SH-SY5Y (cell line): ENCODE measurements around the gene EHMT1.
"Not testable (repeated sequence)": the region's sequence is repeated elsewhere in the genome, so short reads cannot be mapped to it uniquely, and the experiment has no call there.

Source experiments
- GATA2 ChIP-seq: IDR thresholded peaks from 2 replicates; pipeline ENCODE4 v1.6.1; 2011; ENCODE audit warnings: mild to moderate bottlenecking, low read depth, low read length
- GATA3 ChIP-seq: IDR thresholded peaks from 2 replicates; pipeline ENCODE4 v1.6.1; 2011; ENCODE audit warnings: low read depth, mild to moderate bottlenecking, low read length, moderate library complexity

Gene EHMT1

DNA sequence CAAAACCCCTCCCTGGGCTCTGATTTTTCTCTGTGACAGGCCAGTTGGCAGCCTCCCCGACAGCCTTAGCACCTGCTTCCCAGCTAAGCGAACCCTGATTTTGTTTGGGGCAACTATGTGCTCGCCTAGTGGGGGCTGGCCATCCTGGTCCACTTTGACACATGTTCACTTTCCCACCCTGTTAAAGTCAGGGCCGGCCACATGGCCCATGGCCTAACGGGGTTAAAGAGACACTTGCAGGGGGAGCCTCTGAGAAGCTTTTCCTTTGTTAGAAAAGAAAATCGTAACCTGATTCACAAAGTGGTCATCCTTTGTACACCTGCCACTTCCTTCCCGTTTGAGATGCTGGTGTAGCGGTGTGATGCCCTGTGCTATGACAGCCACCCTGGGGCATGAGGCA lies 257.5 kb downstream of the EHMT1 start:
- TF ChIP-seq GATA2 (no peak), GATA3 (no peak)

DNA sequence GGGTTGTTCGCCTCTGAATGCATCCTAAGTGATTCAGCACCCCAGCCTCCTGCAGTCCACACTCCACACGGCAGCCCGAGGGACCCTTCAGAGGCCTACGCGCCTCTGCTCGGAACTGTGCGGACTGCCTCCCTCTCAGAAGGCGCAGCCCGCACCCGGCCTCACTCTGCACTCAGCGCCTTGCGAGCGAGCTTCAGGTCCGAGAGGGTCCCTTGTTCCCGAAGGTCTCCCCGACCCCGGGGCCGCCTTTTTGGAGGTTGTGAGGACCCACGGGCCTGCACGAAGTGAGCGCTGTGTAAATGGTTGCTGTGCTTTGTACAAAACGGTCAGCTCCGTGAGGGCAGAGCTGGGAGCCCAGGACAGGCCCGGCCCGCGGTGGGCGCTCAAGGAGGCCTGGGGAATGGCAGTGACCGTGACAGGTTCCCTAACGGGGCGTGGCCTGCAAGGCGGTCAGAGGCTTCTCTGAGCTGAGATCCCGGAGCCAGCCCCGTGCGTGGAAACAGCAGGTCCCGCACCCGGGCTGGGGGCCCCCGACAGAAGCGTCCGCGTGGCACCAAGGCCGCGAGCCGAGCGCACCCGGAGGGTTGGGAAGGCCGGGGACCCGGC lies 258.1 kb downstream of the EHMT1 start:
- TF ChIP-seq GATA3 (no peak), GATA2 (no peak)

DNA sequence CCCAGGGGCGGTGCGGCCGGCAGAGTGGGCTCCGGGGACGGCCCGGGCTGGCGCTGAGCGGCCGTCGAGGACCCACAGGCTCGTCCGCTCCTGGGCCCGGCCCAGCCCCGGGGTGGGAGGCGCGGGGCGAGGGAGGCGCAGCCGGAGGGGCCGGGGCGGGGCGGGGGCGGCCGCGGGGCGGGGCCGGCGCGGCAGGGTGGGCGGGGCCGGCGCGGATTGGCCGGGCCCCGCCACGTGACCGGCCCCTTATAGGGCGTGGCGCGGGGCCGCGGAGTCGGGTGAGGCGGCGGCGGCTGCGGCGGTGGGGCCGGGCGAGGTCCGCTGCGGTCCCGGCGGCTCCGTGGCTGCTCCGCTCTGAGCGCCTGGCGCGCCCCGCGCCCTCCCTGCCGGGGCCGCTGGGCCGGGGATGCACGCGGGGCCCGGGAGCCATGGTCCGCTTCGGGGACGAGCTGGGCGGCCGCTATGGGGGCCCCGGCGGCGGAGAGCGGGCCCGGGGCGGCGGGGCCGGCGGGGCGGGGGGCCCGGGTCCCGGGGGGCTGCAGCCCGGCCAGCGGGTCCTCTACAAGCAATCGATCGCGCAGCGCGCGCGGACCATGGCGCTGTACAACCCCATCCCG lies 258.8 kb downstream of the EHMT1 start, which contains the start of gene CACNA1B:
Gene CACNA1B (plus strand): TSS at position 277 of the 617 bp plus-strand sequence. CDS start 152 bp downstream, at position 429.
- not testable (repeated sequence) for TF ChIP-seq GATA3, GATA2

DNA sequence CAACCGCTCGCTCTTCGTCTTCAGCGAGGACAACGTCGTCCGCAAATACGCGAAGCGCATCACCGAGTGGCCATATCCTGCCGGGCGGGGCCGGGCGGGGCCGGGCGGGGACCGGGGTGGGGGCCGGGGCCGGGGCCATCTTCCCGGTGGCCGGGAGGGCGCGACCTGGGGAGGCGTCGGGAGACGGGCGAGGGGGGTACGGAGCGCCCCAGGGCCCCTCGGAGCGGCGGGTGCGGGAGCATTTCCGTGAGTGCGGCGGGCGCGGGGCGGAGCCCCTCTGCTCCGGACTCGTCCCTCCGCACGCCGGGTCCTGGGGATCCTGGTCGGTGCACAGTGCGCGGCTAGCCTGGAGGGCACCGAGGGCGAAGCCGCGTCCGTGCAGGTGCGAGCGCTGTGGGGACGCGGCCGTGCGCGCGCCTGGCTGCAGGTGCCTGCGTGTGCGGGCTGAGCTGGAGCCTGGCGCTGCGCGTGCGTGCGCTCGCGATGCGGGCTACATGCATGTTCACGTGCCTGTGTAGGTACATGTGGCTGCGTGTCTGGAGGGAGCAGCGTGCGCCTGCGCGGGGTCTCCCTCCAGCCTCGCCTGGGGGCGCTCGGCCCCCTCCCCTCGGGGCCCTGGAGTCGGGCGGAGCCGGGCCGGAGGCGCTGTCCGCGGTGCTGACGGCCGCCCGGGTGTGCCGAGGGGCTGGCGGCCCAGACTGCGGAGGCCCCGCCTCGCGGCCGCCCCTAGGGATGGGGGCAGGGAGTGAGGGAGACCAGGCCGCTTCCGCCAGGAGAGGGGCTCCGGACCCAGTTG lies 259.5 kb downstream of the EHMT1 start:
- no peak for TF ChIP-seq GATA3
- TF ChIP-seq GATA2 = no peak

DNA sequence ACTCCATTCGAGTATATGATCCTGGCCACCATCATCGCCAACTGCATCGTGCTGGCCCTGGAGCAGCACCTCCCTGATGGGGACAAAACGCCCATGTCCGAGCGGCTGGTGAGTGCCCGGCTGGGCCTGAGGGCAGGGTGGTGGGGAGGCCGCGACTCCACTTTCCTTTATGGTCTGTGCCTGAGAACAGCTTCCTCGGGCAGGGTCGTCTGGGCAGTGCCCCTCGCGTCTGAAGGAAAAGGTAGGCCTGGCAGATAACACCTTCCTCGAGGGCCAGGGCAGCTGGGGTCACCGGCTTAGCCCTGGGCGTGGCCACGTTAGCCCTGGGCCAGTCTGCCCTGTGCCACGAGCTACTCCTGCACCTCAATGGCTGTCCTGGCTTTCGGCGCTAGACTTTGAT lies 260.2 kb downstream of the EHMT1 start:
- TF ChIP-seq GATA2 (no peak), GATA3 (no peak)

DNA sequence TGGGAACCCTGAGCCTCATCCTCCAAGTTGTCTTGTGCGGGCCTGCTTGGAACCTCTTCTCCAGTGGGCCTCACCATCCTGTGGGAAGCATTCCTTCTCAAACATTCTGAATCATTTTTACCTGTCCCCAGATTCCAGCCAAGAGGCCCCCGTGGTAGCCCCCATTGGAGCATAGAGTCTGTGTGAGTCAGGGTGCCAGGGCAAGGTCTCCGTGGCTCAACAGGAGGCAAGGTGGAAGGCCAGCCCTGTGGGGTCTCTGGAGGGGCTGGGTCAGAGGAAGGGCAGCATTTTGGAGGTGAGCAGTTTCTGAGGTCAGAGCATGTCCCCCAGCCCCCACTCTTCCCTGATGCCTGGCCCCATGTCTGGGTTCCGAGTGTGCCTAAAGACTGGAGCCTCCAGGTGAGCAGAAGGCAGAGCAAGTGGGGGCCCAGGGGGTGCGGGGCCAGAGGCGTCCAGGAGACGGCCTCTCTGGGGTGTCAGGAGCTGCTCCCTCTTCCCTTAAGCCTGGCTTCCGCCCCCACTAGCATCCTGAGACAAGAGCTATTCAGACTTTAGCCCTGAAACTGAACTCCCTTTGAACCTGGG lies 260.9 kb downstream of the EHMT1 start:
- TF ChIP-seq GATA2 = no peak
- no peak for TF ChIP-seq GATA3

DNA sequence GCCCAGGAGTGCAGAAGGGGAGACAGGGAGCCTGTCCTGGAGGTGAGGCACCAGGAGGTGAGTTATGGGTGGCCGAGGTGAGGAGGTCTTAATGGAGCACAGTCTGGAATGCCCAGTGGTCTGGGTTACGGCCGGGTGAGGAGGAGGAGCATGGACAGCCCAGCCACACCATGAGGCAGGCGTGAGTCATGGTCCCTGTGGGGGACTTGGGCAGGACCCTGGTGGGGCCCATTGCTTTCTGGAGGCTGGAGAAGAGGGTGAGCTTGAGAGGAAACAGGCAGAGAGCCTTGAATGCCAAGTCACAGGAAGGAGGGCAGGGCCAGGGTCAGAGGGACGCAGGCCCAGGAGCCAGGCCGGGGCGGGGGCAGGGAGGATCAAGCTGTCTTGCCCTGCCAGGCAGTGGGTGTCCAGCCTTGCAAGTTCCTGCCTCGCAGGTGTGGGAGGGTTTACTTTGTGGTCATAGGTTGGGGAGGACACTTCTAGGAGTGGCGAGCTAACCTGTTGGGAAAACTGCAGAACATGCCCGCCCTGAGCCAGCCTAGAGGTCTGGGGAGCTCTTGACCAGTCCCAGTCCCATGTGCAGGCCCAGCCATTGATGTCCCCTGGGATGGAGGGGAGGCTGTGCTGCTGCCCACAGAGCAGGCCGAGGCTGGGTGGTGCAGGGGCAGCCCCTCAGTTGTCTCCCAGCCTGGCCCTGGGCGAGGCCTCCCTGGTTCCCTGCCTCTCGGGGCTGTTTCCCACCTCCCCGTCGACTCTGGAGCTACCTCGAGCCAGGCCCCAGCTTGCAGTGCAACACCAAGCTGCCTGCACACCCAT lies 261.6 kb downstream of the EHMT1 start:
- TF ChIP-seq GATA3 (no peak), GATA2 (no peak)

DNA sequence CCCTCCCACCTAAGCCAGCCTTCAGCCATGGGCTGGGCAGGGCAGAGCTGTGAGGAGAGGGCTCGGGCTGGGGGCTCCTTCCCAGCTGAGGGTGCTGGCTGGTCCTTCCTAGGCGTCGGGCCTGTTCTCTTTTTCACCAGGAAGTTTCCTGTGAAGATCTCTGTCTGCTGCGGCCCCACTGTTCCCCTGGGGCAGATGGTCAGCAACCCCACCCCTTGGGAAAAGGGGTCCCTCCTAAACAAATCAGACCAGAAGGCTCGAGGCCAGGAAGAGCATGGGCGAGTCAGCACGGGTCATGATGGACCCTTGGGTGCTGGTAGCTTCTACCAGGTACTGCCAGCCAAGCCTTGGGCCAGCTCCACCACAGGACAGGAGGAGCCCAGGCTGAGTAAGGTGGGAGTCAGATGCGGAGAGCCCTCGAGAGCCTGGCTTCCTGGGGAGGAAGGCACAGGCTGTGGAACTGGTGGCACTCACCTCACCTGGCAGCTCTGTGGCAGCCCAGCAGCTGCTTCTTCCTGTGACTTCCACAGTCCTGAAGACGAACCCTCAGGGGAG lies 262.2 kb downstream of the EHMT1 start:
- TF ChIP-seq GATA3 = no peak
- TF ChIP-seq GATA2 = no peak

DNA sequence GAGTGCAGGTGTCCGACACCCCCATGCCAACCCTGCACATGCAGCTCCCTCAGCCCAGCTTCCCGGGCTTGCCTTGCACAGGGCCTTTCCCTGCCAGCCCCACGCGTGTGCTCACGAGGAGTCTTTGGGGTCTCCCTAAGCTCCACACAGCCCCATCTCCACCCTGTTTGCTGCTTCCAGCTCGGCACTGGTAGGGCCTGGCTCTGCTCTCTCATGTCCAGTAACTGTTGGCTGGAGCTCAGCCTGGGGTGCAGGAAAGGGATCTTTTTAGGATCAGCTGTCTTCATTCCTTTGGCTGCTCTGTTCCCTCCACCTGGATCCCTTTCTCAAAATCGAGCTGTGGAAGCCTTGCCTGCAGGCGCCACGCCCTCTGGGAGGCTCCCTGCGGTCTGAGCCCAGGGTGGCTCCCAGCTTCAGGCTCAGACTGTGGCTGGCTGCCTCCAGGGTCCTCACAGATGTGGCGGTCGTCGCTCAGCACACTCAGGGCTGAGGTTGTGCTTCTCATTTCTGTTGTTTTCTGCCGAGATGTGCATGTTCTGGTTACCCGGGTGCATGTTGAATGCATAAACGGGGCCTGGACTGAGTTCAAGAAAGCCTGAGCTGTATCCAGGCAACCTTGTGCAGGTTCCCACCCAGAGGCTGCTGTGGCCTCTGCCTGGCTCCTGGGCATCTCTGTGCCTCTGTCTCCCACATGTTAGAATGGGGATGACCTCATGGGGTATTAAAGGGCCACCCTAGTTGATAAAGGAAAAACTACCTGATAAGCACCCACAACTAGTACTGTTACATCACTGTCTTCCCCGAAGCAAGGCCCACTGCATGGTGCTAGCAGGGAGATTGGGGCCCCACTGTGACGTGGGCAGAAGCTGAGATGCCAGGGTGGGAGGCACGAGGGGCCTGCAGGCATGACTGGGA lies 263.0 kb downstream of the EHMT1 start:
- no peak for TF ChIP-seq GATA2
- no peak for TF ChIP-seq GATA3

DNA sequence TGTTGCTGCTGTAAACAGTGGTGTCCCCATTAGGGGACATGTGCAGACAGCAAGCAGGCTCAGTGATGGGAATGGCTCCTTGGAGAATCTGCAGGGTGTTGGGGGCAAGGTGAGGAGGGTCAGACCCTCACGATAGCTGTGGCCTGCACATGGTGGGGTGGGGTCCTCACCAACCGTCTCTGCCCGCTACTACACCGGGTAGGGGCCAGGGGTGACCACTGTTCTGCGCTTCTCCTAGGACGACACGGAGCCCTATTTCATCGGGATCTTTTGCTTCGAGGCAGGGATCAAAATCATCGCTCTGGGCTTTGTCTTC lies 263.7 kb downstream of the EHMT1 start:
- no peak for TF ChIP-seq GATA2
- TF ChIP-seq GATA3 = no peak
